Measurements from ENCODE around the gene ITPR2.

GRCh38 chr12:26293612-26294011 lies 539.4 kb downstream of the ITPR2 start:
- TF ChIP-seq, protein P1, sequence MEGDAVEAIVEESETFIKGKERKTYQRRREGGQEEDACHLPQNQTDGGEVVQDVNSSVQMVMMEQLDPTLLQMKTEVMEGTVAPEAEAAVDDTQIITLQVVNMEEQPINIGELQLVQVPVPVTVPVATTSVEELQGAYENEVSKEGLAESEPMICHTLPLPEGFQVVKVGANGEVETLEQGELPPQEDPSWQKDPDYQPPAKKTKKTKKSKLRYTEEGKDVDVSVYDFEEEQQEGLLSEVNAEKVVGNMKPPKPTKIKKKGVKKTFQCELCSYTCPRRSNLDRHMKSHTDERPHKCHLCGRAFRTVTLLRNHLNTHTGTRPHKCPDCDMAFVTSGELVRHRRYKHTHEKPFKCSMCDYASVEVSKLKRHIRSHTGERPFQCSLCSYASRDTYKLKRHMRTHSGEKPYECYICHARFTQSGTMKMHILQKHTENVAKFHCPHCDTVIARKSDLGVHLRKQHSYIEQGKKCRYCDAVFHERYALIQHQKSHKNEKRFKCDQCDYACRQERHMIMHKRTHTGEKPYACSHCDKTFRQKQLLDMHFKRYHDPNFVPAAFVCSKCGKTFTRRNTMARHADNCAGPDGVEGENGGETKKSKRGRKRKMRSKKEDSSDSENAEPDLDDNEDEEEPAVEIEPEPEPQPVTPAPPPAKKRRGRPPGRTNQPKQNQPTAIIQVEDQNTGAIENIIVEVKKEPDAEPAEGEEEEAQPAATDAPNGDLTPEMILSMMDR (IDR thresholded peaks at IDR 0.05) = no peak
- no peak for TF ChIP-seq EP300 (IDR thresholded peaks at IDR 0.05)

Measured in tibial nerve (tissue), 4 donors.